ENCODE results near the gene PTPN21.
A peak's percentile ranks its signal among the peaks of the same experiment; 100 is the strongest.

The PTPN21 gene

DNA sequence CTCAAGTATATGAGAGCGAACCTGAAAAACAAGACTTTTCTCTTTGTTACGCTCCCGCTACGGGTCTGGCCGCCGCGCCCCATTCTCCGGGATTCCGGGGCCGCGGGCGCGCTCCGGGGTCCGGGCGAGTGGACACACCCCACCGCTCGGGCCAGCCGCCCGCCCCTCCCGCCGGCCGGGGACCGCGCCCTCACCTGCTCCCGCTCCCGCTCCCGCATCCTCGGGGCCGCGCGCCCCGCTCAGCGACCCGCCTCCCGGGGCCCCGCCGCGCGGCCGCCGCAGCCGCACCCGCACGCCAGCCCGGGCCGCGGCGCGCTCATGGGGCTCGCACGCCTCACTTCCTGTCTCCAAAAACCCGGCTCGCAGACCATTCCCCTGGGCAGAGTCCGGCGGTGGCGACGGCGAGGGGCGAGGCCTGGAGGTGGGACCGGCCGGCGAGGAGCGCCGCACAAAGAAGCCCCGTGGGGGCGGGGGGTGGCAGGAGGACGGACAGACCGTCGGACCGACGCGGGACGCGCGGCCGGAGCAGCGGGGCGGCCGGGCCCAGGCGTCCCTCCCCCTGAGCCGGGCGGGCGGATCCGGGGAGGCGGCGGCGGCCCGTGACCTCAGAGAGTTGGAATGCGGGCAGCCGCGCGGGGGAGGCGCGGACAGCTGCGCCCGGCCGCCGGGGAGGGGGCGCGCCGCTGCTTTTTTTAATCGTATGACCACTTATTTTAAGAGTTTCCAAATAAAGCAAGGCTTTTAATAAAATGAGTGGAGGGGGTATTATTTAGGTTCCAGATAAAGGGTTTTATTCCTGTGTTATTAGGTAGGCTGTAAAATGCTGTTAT, at the start of gene PTPN21:
Gene PTPN21 (minus strand): TSS at position 551 of the 830 bp plus-strand sequence. CDS start 4,590 bp downstream, outside the sequence.
- peak; percentile 87 for DNase-seq (ENCODE audit: low spot score)

GRCh38 chr14:88604212-88604611, 49.4 kb upstream of the PTPN21 start:
- DNase-seq (ENCODE audit: low spot score) = no peak

DNA sequence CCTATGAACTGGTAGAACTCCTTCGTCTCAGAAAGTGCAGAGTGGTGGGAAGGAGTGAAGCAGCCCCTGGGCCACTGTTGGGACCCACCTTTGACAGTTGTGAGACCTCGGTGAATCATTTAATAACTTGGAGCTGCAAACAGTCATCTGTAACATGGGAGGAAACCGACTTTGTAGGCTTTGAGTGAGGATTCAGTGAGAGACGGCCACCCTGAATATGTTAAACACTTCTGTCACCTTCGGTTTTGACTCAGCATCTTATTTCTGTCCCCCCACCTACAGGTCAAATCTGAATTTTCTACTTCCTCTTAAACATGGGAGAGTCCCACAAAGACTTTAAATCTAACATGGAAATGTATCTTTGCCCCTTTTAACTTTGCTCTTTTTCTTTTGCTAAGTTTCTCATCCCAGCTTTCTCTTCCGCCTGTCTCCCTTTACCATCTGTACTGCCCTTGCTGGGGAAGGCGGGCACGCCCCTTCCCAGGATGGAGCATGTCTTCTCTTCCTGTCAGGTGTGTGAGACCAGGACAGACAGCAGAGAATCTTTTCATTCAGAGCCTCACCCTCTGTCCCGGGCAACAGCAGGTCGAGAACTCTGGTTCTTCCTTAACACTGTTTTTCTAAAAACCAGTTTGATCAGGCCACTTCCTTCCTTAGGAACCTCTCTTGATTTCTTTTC, 45.1 kb upstream of the PTPN21 start:
- DNase-seq (ENCODE audit: low spot score) = no peak

- no peak for DNase-seq (ENCODE audit: low spot score)
Observed at GRCh38 chr14:88599326-88599725, 44.5 kb upstream of the PTPN21 start.

GRCh38 chr14:88598097-88598675, 43.4 kb upstream of the PTPN21 start:
- no peak for DNase-seq (ENCODE audit: low spot score)

- DNase-seq (ENCODE audit: low spot score) = no peak
Observed at GRCh38 chr14:88597601-88598000, 42.8 kb upstream of the PTPN21 start.

GRCh38 chr14:88597038-88597437, 42.2 kb upstream of the PTPN21 start:
- DNase-seq (ENCODE audit: low spot score) = no peak

DNA sequence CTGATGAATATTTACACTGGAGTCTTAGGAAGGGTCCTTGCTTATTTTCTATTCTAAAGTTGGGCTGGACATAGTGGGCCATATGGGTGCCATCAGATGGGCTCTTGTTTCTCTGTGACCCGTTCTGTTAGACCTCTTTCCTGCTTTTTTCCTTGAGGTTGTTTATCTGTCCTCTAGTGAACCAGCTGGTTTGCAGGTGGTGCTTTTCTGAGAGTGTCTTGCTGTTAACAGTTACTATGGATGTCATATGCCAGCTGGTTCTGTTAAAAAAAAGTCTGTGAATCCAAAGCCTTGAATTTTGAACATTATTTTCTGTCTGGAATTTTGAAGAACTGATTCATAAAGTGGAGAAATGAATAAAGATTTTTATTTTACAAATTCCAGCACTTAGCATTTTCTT, 37.2 kb upstream of the PTPN21 start:
- no peak for DNase-seq (ENCODE audit: low spot score)

DNA sequence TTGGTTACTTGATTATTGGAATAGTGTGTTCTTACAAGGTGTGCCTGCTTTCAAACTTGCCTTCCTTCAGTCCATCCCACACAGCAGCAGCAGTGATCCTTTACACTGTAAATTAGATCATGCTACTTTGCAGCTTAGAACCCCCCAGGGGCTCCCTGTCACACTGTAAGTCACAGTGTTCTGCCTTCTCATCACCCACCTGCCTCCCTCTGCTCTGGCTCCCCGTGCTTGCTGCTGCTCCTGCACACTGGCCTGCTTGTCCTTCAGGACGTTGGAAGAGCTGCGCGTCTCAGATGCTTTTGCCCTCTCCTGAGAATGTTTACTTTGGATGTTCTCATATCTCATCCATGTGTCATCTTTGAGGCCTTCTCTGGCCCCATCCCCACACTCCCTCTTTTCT, 35.4 kb upstream of the PTPN21 start:
- no peak for DNase-seq (ENCODE audit: low spot score)

- DNase-seq (ENCODE audit: low spot score) = no peak
Observed at GRCh38 chr14:88588081-88588480, 33.3 kb upstream of the PTPN21 start.

GRCh38 chr14:88584451-88584850, 29.6 kb upstream of the PTPN21 start:
- no peak for DNase-seq (ENCODE audit: low spot score)

DNA sequence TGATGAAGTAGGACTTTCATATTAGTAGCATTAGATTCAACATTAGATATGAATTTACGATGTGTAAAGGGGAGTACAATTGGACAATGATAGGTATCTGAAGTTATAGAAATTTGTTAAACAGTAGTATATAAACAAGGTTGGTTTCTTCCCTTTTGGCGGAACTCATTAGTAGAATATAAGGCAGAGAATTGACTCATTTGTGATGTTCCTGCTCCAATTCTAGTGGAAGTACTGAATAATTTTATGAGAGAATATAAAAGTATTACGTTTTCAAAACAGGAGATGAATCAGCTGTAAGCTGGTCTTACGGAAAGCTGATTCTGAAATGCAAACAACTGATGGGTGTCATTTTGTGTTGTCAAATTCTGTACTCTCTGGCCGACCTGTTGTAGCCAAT, 21.4 kb upstream of the PTPN21 start:
- no peak for DNase-seq (ENCODE audit: low spot score)

- no peak for DNase-seq (ENCODE audit: low spot score)
Observed at GRCh38 chr14:88572117-88572516, 17.3 kb upstream of the PTPN21 start.

DNA sequence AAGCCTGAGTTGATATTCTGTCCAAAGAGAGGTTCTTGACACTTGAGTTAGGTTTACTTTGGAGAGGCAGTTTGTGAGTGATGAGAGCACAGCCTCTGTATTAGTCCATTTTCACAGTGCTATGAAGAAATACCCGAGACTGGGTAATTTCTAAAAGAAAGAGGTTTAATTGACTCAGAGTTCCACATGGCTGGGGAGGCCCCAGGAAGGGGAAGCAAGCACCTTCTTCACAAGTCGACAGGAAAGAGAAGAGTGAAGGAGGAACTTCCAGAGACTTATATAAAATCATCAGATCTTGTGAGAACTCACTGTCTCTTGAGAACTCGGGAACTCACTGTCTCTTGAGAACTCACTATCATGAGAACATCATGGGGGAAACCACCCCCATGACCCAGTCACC, 13.4 kb upstream of the PTPN21 start:
- no peak for DNase-seq (ENCODE audit: low spot score)

DNA sequence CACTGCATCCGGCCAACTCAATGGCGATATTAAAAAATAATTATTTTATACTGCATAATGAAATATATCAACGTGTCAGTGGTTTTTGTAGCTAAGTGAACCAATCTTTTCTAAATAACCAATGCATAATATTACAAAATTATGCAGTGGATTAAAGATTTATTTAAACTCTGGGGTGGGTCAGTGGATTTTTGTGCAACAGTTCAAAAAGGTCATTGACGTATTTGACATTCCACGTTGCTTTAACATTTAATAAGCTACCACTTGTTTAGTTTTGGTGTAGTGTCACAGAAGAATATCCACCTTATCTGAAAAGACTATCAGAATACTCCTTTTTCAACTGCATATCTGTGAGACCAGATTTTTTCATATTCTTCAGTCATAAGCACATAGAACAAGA, 10.6 kb upstream of the PTPN21 start:
- no peak for DNase-seq (ENCODE audit: low spot score)

GRCh38 chr14:88563845-88564244, 9.0 kb upstream of the PTPN21 start:
- no peak for DNase-seq (ENCODE audit: low spot score)

DNA sequence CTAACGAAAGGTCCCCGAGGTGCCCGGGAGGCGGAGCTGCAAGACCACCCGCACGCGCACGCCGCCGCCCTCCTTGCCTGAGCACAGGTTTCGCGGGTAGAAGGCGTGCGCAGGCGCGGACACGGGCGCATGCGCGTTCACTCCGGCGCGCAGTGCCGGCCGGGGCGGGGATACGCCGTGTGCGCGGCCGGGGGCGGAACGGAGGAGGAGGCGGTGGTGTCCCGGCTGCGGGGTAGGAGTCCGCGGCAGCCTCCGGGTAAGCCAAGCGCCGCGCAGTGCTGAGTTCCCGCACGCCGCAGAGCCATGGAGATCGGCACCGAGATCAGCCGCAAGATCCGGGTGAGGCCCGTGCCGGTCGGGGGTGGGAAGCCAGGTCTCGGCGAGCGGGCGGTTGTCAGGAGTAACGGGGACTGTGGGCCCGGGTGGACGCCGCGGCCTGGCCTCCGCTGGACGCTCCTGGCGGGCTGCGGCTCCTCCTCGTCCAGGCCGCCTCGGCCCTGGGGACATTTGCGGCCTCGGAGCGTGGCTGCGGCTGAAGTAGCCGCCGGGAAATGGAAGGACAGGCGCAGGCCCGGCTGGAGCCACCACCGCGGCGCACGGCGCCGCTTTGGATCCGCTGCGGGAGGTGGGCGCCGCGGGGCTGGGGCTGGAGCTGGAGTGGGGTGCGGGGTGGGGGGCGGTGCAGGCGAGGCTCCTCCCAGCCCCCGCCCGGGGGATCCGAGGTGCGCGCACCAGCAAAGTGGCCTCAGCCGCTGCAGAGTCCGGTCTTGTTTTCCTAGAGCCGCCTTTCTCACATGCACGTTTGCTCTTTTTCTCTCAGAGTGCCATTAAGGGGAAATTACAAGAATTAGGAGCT, 8.3 kb upstream of the PTPN21 start, which contains the start of gene ZC3H14:
Gene ZC3H14 (plus strand): TSS at position 207 of the 856 bp plus-strand sequence. CDS start 97 bp downstream, at position 304.
- DNase-seq (ENCODE audit: low spot score) = peak; percentile 94

- DNase-seq (ENCODE audit: low spot score) = no peak
Observed at GRCh38 chr14:88562532-88562830, 7.7 kb upstream of the PTPN21 start.

- DNase-seq (ENCODE audit: low spot score) = no peak
Observed at GRCh38 chr14:88559852-88560251, 5.0 kb upstream of the PTPN21 start.

DNA sequence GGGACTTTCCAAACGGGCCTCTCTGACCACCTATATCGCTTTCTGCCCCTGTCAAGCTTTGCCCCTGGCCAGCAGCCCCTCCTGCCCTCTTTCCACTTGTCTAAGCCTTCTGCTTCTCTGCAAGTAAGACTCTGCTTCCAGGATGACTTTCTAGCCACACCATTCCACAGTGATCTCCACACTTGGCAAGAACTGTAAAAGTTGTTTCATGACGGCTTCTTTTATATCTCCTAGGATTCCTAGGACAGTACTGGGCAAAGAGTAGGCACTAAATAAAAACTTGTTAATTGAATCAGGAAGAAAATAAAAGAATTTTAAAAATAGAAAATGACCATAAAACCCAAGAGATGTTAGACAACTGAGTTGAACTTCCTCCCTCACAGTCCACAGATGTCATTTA, 1.8 kb upstream of the PTPN21 start:
- no peak for DNase-seq (ENCODE audit: low spot score)

DNA sequence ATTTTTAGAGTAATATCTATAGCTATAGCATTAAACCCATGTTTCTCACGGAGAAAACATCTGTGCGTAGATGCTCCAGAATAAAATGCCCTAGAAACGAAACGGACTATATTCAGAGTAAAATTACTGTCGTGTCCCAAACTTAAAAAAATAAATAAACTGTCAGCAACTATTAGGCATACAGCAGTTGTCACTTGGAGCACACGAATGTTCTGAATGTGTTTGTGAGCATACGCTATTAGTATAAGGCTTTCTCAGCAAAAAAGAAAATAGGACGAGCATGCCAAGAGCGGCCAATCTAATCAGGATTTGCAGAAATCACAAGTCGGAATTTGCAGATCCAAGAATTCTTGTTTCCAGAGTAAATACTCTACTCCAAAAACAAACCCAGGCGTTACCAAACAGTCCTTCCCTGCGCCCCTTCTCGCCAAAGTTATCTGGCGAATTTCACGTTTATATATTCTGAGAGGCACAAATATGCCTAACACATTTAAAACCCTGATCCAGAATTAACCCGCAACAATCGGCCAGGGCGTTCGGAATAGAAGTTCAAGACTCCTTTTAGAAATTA, 836 bp downstream of the PTPN21 start:
- DNase-seq (ENCODE audit: low spot score) = no peak

GRCh38 chr14:88552876-88553275, 1.9 kb downstream of the PTPN21 start:
- no peak for DNase-seq (ENCODE audit: low spot score)
